ENCODE measurements around the gene PCDH10. TPM values are rescaled to one million over a fixed set of nuclear protein-coding genes. Genes with fewer than 3 reads are reported as not detected.
A peak's percentile ranks its signal among the peaks of the same experiment; 100 is the strongest.

PCDH10 gene
- total and polyA plus RNA-seq, 2 of the 4 experiments (the other 2 are of a cell fraction), result 0.90 to 2.0 TPM

DNA sequence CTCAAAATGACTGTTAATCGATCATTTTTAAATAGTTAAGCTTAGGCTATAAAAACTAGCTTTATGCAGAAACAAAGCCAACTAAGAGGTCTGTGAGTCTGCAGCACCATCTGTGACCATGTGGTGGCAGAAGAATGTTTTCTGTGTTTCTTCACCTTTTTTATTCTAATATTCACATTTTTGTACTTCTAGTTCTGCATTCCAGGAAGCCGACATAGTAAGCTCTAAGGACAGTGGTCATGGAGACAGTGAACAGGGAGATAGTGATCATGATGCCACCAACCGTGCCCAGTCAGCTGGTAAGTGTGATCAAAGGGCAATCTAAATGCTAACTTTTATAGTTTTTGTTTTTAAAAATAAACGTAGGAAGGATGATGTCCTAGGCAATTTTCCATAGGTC lies 5.6 kb downstream of the PCDH10 start:
- CTCF ChIA-PET, result interaction anchor here (0.6 to 1.6 kb wide), 6 partner anchors 8 to 1766 kb away, joined by 3 to 8 read pairs (median 4); no protein-coding TSS in a partner anchor
- H3K27ac ChIP-seq (ENCODE audit: insufficient read depth, low read length), result no peak overlapping the region
- no peak overlapping the region for H4K91ac ChIP-seq (ENCODE audit: insufficient read depth, low read depth, low read length)
- H3K4me3 ChIP-seq (ENCODE audit: insufficient read depth, low read depth, low read length), result no peak overlapping the region
- no peak overlapping the region for H3K56ac ChIP-seq (ENCODE audit: extremely low read depth, insufficient read depth, low read length)
- no CpG with 5 or more reads among the region's 4 CpGs for WGBS, 2 experiments (ENCODE audit: extremely low coverage in 2 of 2, insufficient read length in 1 of 2)
- H2BK120ac ChIP-seq (ENCODE audit: low read depth, low read length), result no peak overlapping the region
- no peak overlapping the region for H2BK15ac ChIP-seq (ENCODE audit: low read depth, low read length)
- no peaks in the 10 kb centered on the region for H4K20me1 ChIP-seq (ENCODE audit: insufficient read depth, low read length)
- no peaks in the 10 kb centered on the region for H3K36me3 ChIP-seq (ENCODE audit: control insufficient read depth, insufficient read depth, low read length)
- H3K4ac ChIP-seq (ENCODE audit: low read depth, low read length), result no peak overlapping the region
- no peaks in the 10 kb centered on the region for H3K9me3 ChIP-seq (ENCODE audit: control insufficient read depth, insufficient read depth, low read length)
- no peak overlapping the region for H2BK5ac ChIP-seq (ENCODE audit: low read depth, low read length, poor library complexity, severe bottlenecking)
- TF ChIP-seq SMC3 (IDR thresholded peaks at IDR 0.05; ENCODE audit: low read depth, low read length), result peak; percentile 61
- TF ChIP-seq POLR2A (IDR thresholded peaks at IDR 0.05; ENCODE audit: low read depth, low read length), result no peak
- TF ChIP-seq, protein P1, sequence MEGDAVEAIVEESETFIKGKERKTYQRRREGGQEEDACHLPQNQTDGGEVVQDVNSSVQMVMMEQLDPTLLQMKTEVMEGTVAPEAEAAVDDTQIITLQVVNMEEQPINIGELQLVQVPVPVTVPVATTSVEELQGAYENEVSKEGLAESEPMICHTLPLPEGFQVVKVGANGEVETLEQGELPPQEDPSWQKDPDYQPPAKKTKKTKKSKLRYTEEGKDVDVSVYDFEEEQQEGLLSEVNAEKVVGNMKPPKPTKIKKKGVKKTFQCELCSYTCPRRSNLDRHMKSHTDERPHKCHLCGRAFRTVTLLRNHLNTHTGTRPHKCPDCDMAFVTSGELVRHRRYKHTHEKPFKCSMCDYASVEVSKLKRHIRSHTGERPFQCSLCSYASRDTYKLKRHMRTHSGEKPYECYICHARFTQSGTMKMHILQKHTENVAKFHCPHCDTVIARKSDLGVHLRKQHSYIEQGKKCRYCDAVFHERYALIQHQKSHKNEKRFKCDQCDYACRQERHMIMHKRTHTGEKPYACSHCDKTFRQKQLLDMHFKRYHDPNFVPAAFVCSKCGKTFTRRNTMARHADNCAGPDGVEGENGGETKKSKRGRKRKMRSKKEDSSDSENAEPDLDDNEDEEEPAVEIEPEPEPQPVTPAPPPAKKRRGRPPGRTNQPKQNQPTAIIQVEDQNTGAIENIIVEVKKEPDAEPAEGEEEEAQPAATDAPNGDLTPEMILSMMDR (conservative IDR thresholded peaks at IDR 0.05; ENCODE audit: low read depth, low read length), result peak; percentile 69
- peak; percentile 61 for TF ChIP-seq RAD21 (IDR thresholded peaks at IDR 0.05; ENCODE audit: low read length)
- H3K9ac ChIP-seq (ENCODE audit: low read depth, low read length), result no peak overlapping the region
- H2BK20ac ChIP-seq (ENCODE audit: low read depth, low read length), result no peak overlapping the region
- no peak overlapping the region for H4K8ac ChIP-seq (ENCODE audit: low read depth in 2 of 2, low read length in 2 of 2)
- H3K79me1 ChIP-seq (ENCODE audit: low read depth in 1 of 2, low read length in 2 of 2), result no peaks in the 10 kb centered on the region
- no peak overlapping the region for H4K5ac ChIP-seq (ENCODE audit: low read depth, low read length)
- BruUV-seq (replicated peaks), result no TSS peak
- H3K27me3 ChIP-seq (ENCODE audit: control insufficient read depth, insufficient read depth, low read length), result peaks cover 35% of the 10 kb centered on the region
- dilution Hi-C loops (cut with HindIII; ENCODE audit: low sequenced_read_pairs, unreplicated experiment) (no loop called here), intact Hi-C loops (cut with micrococcal nuclease) (loop anchor here (1.0 to 5.0 kb wide), 3 partner anchors 472 to 766 kb away; no protein-coding TSS in a partner anchor), in situ Hi-C loops (cut with MboI; ENCODE audit: low sequenced_read_pairs) (no loop called here)
- no peak overlapping the region for H2AK9ac ChIP-seq (replicated peaks; ENCODE audit: low read depth, low read length, poor library complexity)
- POLR2A ChIA-PET (ENCODE audit: unreplicated experiment), result no interaction called here
- no peak overlapping the region for H3K23ac ChIP-seq (ENCODE audit: low read depth, low read length)
- DNase-seq (peak; percentile 41), ATAC-seq (ENCODE audit: low read depth) (peak; percentile 57; the same call in 1 of the 2 replicates)
- no peak overlapping the region for H3K18ac ChIP-seq (ENCODE audit: low read depth, low read length)
- H3K4me1 ChIP-seq (ENCODE audit: control insufficient read depth, insufficient read depth, low read length), result peaks cover 2% of the 10 kb centered on the region; the same call in 1 of the 2 replicates
- H2AFZ ChIP-seq (replicated peaks; ENCODE audit: low read length, poor library complexity), result no peak overlapping the region
- no peaks in the 10 kb centered on the region for H3K9me1 ChIP-seq (ENCODE audit: insufficient read depth, low read length)
- no peak overlapping the region for H3K4me2 ChIP-seq (ENCODE audit: low read depth, low read length)
- H2AK5ac ChIP-seq (ENCODE audit: low read depth, low read length), result no peak overlapping the region
- H3K14ac ChIP-seq (replicated peaks; ENCODE audit: low read depth, low read length), result no peak overlapping the region
